NCI-H226 (cell line): ENCODE results near the gene RPL29.

ENCODE experiments used
- DNase-seq: peaks from one replicate; pipeline ENCODE4 v3.0.0-alpha.2; 2015

The RPL29 gene

DNA sequence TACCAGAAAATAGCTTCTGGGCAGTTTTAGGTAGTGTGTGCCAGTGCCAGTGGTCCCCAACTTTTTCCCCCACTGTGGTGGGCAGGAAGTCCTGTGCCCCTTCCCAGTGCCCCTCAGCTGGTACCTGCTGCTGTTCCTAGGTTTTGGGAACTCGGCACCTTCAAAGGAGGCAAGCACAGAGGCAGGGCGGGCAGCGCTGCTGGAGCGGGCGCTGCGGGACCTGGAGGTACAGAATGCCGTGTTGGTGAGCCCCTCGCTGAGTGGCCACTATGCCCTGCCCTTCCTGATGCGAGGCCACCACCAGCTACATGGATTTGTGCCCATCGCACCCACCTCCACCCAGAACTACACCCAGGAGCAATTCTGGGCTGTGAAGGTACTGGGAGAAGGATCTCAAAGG lies 15.4 kb downstream of the RPL29 start:
- DNase-seq = no peak

GRCh38 chr3:51978143-51978502 lies 17.6 kb downstream of the RPL29 start:
- DNase-seq = no peak

GRCh38 chr3:51977446-51978142 lies 18.1 kb downstream of the RPL29 start:
- DNase-seq = no peak

GRCh38 chr3:51975852-51976549 lies 19.7 kb downstream of the RPL29 start:
- DNase-seq = no peak

- DNase-seq = peak; percentile 57
Observed at GRCh38 chr3:51974963-51975851, 20.5 kb downstream of the RPL29 start, which contains the start of gene ABHD14A. ABHD14A (plus strand) TSS chr3:51975064; CDS start chr3:51975136, 72 bp downstream.

GRCh38 chr3:51974277-51974962 lies 21.3 kb downstream of the RPL29 start:
- DNase-seq = no peak

DNA sequence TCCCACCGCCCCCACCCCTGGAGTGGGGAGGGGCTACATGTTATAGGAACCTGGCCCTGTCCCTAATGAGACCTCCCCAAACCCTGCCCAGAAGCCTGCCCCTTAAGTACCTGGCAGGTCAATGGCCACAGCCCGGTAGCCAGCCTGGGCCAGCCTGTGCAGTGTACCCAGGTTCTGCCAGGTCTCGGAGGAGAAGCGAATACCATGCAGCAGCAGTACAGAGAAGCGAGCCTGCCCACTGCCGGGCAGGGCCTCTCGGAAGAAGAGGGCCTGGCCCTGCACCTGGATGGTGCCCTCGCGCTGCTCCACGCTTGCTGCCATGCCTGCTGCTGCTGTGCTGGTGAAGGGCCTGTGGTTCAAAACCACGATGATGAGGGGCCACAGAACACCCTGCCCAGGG lies 24.3 kb downstream of the RPL29 start:
- DNase-seq = no peak

- peak; percentile 36 for DNase-seq
Observed at GRCh38 chr3:51970606-51971300, 24.9 kb downstream of the RPL29 start.

DNA sequence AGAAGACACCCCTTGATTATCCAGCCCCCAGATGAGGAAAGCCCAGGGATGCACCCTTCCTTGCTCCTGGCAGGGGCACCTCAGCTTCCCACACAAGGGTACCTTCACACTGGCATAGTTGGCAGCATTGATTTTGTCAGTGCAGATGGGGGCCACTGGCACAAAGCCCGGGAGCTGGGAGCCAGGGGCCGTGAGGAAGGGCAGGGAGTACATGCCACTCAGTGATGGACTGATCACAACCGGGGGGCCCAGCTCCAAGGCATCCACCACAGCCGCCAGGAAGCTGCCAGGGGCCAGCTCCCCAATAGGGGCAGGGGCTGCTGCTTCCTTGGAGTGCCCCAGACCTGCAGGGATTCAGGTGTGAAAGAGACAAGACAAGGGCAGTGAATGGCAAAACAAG lies 25.9 kb downstream of the RPL29 start:
- no peak for DNase-seq

- no peak for DNase-seq
Observed at GRCh38 chr3:51968883-51969678, 26.6 kb downstream of the RPL29 start.

DNA sequence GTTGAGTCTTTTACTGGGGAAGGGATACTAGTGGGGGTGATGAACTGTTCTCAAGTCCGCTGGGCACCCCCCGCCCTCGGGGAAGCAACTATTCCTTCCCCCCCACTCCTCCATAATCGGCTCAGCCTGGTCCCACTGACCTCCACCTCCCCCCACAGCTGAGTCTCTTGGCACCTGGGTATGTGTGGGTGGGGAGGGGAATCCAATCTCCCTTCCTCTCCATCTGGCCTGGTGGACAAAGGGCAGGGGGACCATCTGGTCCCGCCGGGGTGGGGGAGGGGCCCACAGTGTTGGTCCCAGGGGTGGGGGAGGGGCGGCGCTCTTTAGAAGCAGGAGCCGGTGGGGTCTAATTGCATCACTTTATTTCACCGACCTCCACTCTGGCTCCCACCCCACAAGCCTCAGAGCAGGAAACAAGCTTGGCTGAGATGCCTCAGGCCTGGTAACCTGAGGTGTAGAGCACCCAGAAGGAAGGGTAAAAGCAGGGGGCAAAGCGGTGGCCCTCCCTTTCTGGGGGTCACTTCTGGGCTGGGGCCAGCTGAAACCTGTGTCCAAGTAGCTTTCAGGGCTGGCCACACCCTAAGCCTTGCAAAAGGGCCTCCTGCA lies 27.4 kb downstream of the RPL29 start:
- no peak for DNase-seq

GRCh38 chr3:51967384-51968169 lies 28.1 kb downstream of the RPL29 start, which contains the start of gene PCBP4:
PCBP4 (minus strand) TSS chr3:51967454; CDS start chr3:51961240, 6,214 bp downstream.
- no peak for DNase-seq

DNA sequence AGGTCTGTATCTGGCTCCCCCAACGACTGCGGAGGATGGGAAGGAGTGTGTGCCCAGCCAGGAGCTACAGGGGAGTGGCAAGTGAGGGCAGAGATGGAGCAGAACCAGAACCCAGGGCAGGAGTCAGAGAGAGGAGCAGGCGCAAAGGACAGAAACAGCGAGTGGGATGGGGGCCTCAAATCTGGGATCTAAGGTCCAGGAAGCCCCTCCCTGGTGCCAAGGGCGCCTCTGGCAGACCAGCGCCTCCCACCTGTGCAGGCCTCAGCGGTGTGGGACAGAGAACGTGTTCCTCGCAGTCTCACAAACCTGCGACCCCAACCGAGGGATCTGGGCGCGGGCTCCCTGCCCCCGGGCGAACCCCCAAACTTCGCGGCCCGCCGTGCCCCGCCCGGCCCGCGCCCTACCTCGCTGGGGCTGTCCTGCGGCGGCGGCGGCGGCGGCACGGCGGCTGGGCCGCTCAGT lies 28.7 kb downstream of the RPL29 start:
- no peak for DNase-seq

GRCh38 chr3:51966486-51966885 lies 29.2 kb downstream of the RPL29 start:
- no peak for DNase-seq

DNA sequence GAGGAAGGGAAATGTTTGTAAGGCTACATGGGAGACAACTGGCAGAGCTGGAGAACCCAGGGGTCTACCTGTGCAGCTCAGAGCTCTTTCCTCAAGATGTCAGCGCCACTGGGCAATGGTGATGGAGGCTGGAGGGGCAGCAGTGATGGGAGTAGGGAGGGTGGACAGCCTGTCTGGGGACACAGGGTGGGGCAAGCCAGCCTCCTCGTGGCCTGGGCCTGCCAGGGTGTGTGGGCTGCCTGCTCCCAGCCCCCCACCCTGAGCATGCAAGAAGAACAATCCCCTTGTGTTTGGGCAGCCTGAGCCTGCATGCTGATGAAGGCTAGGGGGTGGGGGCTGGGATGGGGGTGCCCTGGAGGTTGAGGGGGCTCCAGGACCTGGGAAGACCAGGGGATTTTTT lies 29.7 kb downstream of the RPL29 start:
- DNase-seq = no peak

GRCh38 chr3:51964521-51964920 lies 31.2 kb downstream of the RPL29 start:
- DNase-seq = no peak

- no peak for DNase-seq
Observed at GRCh38 chr3:51963951-51964451, 31.7 kb downstream of the RPL29 start.

- DNase-seq = no peak
Observed at GRCh38 chr3:51962854-51963530, 32.7 kb downstream of the RPL29 start.
